ENCODE measurements around the gene NFATC2IP.
"Not testable (repeated sequence)": the region's sequence is repeated elsewhere in the genome, so short reads cannot be mapped to it uniquely, and the experiment has no call there.

- not testable (repeated sequence) for TF ChIP-seq CTCF (IDR thresholded peaks at IDR 0.05; ENCODE audit: poor library complexity, severe bottlenecking); REST (IDR thresholded peaks at IDR 0.05; ENCODE audit: borderline replicate concordance); MXI1 (conservative IDR thresholded peaks at IDR 0.05; ENCODE audit: poor library complexity, severe bottlenecking); TAF1 (IDR thresholded peaks at IDR 0.05; ENCODE audit: low read depth); EZH2 (IDR thresholded peaks at IDR 0.05; ENCODE audit: borderline replicate concordance, insufficient read depth, low read length, poor library complexity, severe bottlenecking); RAD21 (conservative IDR thresholded peaks at IDR 0.05); EP300 (conservative IDR thresholded peaks at IDR 0.05; ENCODE audit: poor library complexity, severe bottlenecking)
These were observed 10.9 kb upstream of the NFATC2IP start for GRCh38 chr16:28939825-28940224.

All from neural cell (in vitro differentiated cells).